Activated T-cell treated with anti-CD3 and anti-CD28 coated beads, Interleukin-2, amount 50 U/mL, for 24 hours (primary cell): ENCODE results near the gene RCOR3.
"Not testable (repeated sequence)": the region's sequence is repeated elsewhere in the genome, so short reads cannot be mapped to it uniquely, and the experiment has no call there.

Source experiments
- DNase-seq: peaks from one replicate; pipeline ENCODE4 v3.0.0-alpha.2; 2020
- H3K27ac Mint-ChIP-seq: 2 replicates; pipeline ENCODE4 v1.8.0; 2020; ENCODE audit warnings: mild to moderate bottlenecking, mixed read lengths
- H3K27me3 Mint-ChIP-seq: 2 replicates; pipeline ENCODE4 v1.8.0; 2020; ENCODE audit warnings: mixed read lengths
- H3K36me3 Mint-ChIP-seq: 2 replicates; pipeline ENCODE4 v1.8.0; 2020; ENCODE audit warnings: low read depth, mixed read lengths
- H3K4me1 Mint-ChIP-seq: 2 replicates; pipeline ENCODE4 v1.8.0; 2020; ENCODE audit warnings: low read depth, mixed read lengths
- H3K4me3 Mint-ChIP-seq: 2 replicates; pipeline ENCODE4 v1.8.0; 2020; ENCODE audit warnings: mild to moderate bottlenecking, moderate library complexity, mixed read lengths
- H3K9me3 Mint-ChIP-seq: 2 replicates; pipeline ENCODE4 v1.8.0; 2020; ENCODE audit warnings: mixed read lengths

Gene RCOR3

GRCh38 chr1:211336161-211336560, 77.0 kb downstream of the RCOR3 start:
- Mint-ChIP-seq H3K4me1 (peaks cover 93% of the 10 kb centered on the region), H3K9me3 (no peaks in the 10 kb centered on the region), H3K4me3 (peak overlapping the region; percentile 51), H3K27me3 (no peaks in the 10 kb centered on the region), H3K36me3 (peaks cover 53% of the 10 kb centered on the region), H3K27ac (peak overlapping the region; percentile 92)
- DNase-seq, result no peak

GRCh38 chr1:211336775-211337174, 77.6 kb downstream of the RCOR3 start:
- H3K4me1 Mint-ChIP-seq, result peaks cover 94% of the 10 kb centered on the region
- H3K27me3 Mint-ChIP-seq, result no peaks in the 10 kb centered on the region
- H3K4me3 Mint-ChIP-seq, result no peak overlapping the region
- peak overlapping the region; percentile 92 for H3K27ac Mint-ChIP-seq
- DNase-seq, result no peak
- H3K36me3 Mint-ChIP-seq, result peaks cover 50% of the 10 kb centered on the region
- no peaks in the 10 kb centered on the region for H3K9me3 Mint-ChIP-seq

- H3K27ac Mint-ChIP-seq, result peak overlapping the region; percentile 92
- no peaks in the 10 kb centered on the region for H3K9me3 Mint-ChIP-seq
- peaks cover 91% of the 10 kb centered on the region for H3K4me1 Mint-ChIP-seq
- peaks cover 49% of the 10 kb centered on the region for H3K36me3 Mint-ChIP-seq
- DNase-seq, result no peak
- no peaks in the 10 kb centered on the region for H3K27me3 Mint-ChIP-seq
- no peak overlapping the region for H3K4me3 Mint-ChIP-seq
These were observed 78.5 kb downstream of the RCOR3 start for GRCh38 chr1:211337430-211338223.

- Mint-ChIP-seq H3K27me3 (no peaks in the 10 kb centered on the region), H3K36me3 (peaks cover 49% of the 10 kb centered on the region), H3K9me3 (no peaks in the 10 kb centered on the region), H3K4me1 (peaks cover 90% of the 10 kb centered on the region), H3K4me3 (no peak overlapping the region), H3K27ac (no peak overlapping the region)
- no peak for DNase-seq
These were observed 79.1 kb downstream of the RCOR3 start for GRCh38 chr1:211338224-211338620.

GRCh38 chr1:211339631-211340041, 80.5 kb downstream of the RCOR3 start:
- no peak for DNase-seq
- Mint-ChIP-seq H3K9me3 (no peaks in the 10 kb centered on the region), H3K27me3 (no peaks in the 10 kb centered on the region), H3K4me1 (peaks cover 95% of the 10 kb centered on the region), H3K36me3 (peaks cover 52% of the 10 kb centered on the region), H3K4me3 (no peak overlapping the region), H3K27ac (peak overlapping the region; percentile 67)

GRCh38 chr1:211340622-211341507, 81.7 kb downstream of the RCOR3 start:
- peak overlapping the region; percentile 13 for H3K27ac Mint-ChIP-seq
- H3K4me3 Mint-ChIP-seq, result no peak overlapping the region

GRCh38 chr1:211341999-211342398, 82.8 kb downstream of the RCOR3 start:
- DNase-seq, result no peak
- Mint-ChIP-seq H3K4me1 (peaks cover 90% of the 10 kb centered on the region), H3K4me3 (no peak overlapping the region), H3K27me3 (no peaks in the 10 kb centered on the region), H3K27ac (peak overlapping the region; percentile 13), H3K9me3 (no peaks in the 10 kb centered on the region), H3K36me3 (peaks cover 57% of the 10 kb centered on the region)

More at GRCh38 chr1:211340622-211341507, 81.7 kb downstream of the RCOR3 start:
- Mint-ChIP-seq H3K9me3 (no peaks in the 10 kb centered on the region), H3K4me1 (peaks cover 90% of the 10 kb centered on the region), H3K36me3 (peaks cover 52% of the 10 kb centered on the region), H3K27me3 (no peaks in the 10 kb centered on the region)
- no peak for DNase-seq

GRCh38 chr1:211343607-211344006, 84.4 kb downstream of the RCOR3 start:
- Mint-ChIP-seq H3K27me3 (no peaks in the 10 kb centered on the region), H3K4me1 (peaks cover 87% of the 10 kb centered on the region), H3K36me3 (peaks cover 58% of the 10 kb centered on the region), H3K4me3 (no peak overlapping the region), H3K9me3 (no peaks in the 10 kb centered on the region), H3K27ac (peak overlapping the region; percentile 83)
- no peak for DNase-seq

- Mint-ChIP-seq H3K9me3 (no peaks in the 10 kb centered on the region), H3K27ac (peak overlapping the region; percentile 83), H3K4me3 (no peak overlapping the region), H3K27me3 (no peaks in the 10 kb centered on the region), H3K4me1 (peaks cover 86% of the 10 kb centered on the region), H3K36me3 (peaks cover 53% of the 10 kb centered on the region)
- no peak for DNase-seq
These were observed 85.0 kb downstream of the RCOR3 start for GRCh38 chr1:211344152-211344618.

GRCh38 chr1:211345719-211346118, 86.6 kb downstream of the RCOR3 start:
- H3K27me3 Mint-ChIP-seq, result no peaks in the 10 kb centered on the region
- H3K4me1 Mint-ChIP-seq, result peaks cover 87% of the 10 kb centered on the region
- H3K36me3 Mint-ChIP-seq, result peaks cover 57% of the 10 kb centered on the region
- H3K4me3 Mint-ChIP-seq, result no peak overlapping the region
- no peaks in the 10 kb centered on the region for H3K9me3 Mint-ChIP-seq
- no peak for DNase-seq
- H3K27ac Mint-ChIP-seq, result peak overlapping the region; percentile 50

- no peak for DNase-seq
- H3K27me3 Mint-ChIP-seq, result no peaks in the 10 kb centered on the region
- peak overlapping the region; percentile 47 for H3K27ac Mint-ChIP-seq
- H3K9me3 Mint-ChIP-seq, result peaks cover 10% of the 10 kb centered on the region
- no peak overlapping the region for H3K4me3 Mint-ChIP-seq
- H3K4me1 Mint-ChIP-seq, result peaks cover 86% of the 10 kb centered on the region
- peaks cover 64% of the 10 kb centered on the region for H3K36me3 Mint-ChIP-seq
These were observed 88.1 kb downstream of the RCOR3 start for GRCh38 chr1:211347077-211347844.

- Mint-ChIP-seq H3K36me3 (peaks cover 72% of the 10 kb centered on the region), H3K27ac (no peak overlapping the region)
These were observed 89.4 kb downstream of the RCOR3 start for GRCh38 chr1:211348547-211348946.

GRCh38 chr1:211349741-211350140, 90.6 kb downstream of the RCOR3 start:
- DNase-seq, result no peak

More at GRCh38 chr1:211348547-211348946, 89.4 kb downstream of the RCOR3 start:
- no peak overlapping the region for H3K4me3 Mint-ChIP-seq
- no peak for DNase-seq
- no peaks in the 10 kb centered on the region for H3K27me3 Mint-ChIP-seq
- peaks cover 88% of the 10 kb centered on the region for H3K4me1 Mint-ChIP-seq
- peaks cover 14% of the 10 kb centered on the region for H3K9me3 Mint-ChIP-seq

GRCh38 chr1:211352055-211352454, 92.9 kb downstream of the RCOR3 start:
- Mint-ChIP-seq H3K36me3 (peaks cover 77% of the 10 kb centered on the region), H3K4me1 (peaks cover 88% of the 10 kb centered on the region), H3K9me3 (peaks cover 14% of the 10 kb centered on the region), H3K27ac (peak overlapping the region; percentile 86)
- not testable (repeated sequence) for H3K27me3 Mint-ChIP-seq, DNase-seq, H3K4me3 Mint-ChIP-seq

More at GRCh38 chr1:211349741-211350140, 90.6 kb downstream of the RCOR3 start:
- H3K36me3 Mint-ChIP-seq, result peaks cover 74% of the 10 kb centered on the region
- peaks cover 87% of the 10 kb centered on the region for H3K4me1 Mint-ChIP-seq
- H3K9me3 Mint-ChIP-seq, result peaks cover 14% of the 10 kb centered on the region
- H3K27me3 Mint-ChIP-seq, result no peaks in the 10 kb centered on the region
- H3K27ac Mint-ChIP-seq, result peak overlapping the region; percentile 8
- no peak overlapping the region for H3K4me3 Mint-ChIP-seq
